Liver (tissue), 9 donors: ENCODE results near the gene ETFBKMT. TPM values are rescaled to one million over a fixed set of nuclear protein-coding genes. Genes with fewer than 3 reads are reported as not detected.
A peak's percentile ranks its signal among the peaks of the same experiment; 100 is the strongest.

Experiments used
- DNase-seq: peaks from one replicate; pipeline ENCODE4 v3.0.0-alpha.2; 2017; ENCODE audit warnings: low spot score
- H3K27ac ChIP-seq, 2 donors: one replicate each; pipeline ENCODE4 v1.7.0; 2013; ENCODE audit warnings: inconsistent platforms in 2 of 2, low read length in 2 of 2, control low read depth in 1 of 2, low read depth in 1 of 2, mild to moderate bottlenecking in 1 of 2
- H3K27me3 ChIP-seq, 4 donors: one replicate each; pipeline versions ENCODE4 v1.6.1 to v1.7.0; 2013; ENCODE audit warnings: low read length in 3 of 4, inconsistent platforms in 1 of 4, mild to moderate bottlenecking in 1 of 4, moderate library complexity in 1 of 4; ENCODE audit not compliant: control insufficient read depth in 4 of 4, insufficient read depth in 4 of 4
- H3K36me3 ChIP-seq, 4 donors: one replicate each; pipeline versions ENCODE4 v1.6.1 to v1.7.0; 2013; ENCODE audit warnings: low read length in 3 of 4, mild to moderate bottlenecking in 3 of 4, low read depth in 1 of 4, moderate library complexity in 1 of 4; ENCODE audit not compliant: control insufficient read depth in 4 of 4, insufficient read depth in 3 of 4
- H3K4me1 ChIP-seq, 4 donors: one replicate each; pipeline versions ENCODE4 v1.6.1 to v1.7.0; 2013; ENCODE audit warnings: low read length in 3 of 4, mild to moderate bottlenecking in 3 of 4, moderate library complexity in 1 of 4; ENCODE audit not compliant: control insufficient read depth in 4 of 4, insufficient read depth in 4 of 4
- H3K4me3 ChIP-seq, 3 donors: one replicate each; pipeline versions ENCODE4 v1.6.1 to v1.7.0; 2013; ENCODE audit warnings: low read length in 3 of 3, control low read depth in 1 of 3, low read depth in 1 of 3, mild to moderate bottlenecking in 1 of 3
- H3K9ac ChIP-seq, 2 donors: one replicate each; pipeline ENCODE4 v1.7.0; 2013; ENCODE audit warnings: low read length in 2 of 2, mild to moderate bottlenecking in 2 of 2, moderate library complexity in 2 of 2, control low read depth in 1 of 2, low read depth in 1 of 2
- H3K9me3 ChIP-seq, 4 donors: one replicate each; pipeline versions ENCODE4 v1.6.1 to v1.7.0; 2013; ENCODE audit warnings: low read length in 3 of 4; ENCODE audit not compliant: control insufficient read depth in 4 of 4
- ATF3 ChIP-seq: IDR thresholded peaks from 2 replicates; pipeline ENCODE4 v1.6.1; 2016; ENCODE audit warnings: antibody characterized with exemption
- EGR1 ChIP-seq, 2 donors: IDR thresholded peaks; 2 replicates each; pipeline ENCODE4 v1.6.1; 2016 to 2018; ENCODE audit warnings: antibody characterized with exemption in 2 of 2, low read depth in 2 of 2
- FOXA1 ChIP-seq: IDR thresholded peaks from 2 replicates; pipeline ENCODE4 v1.6.1; 2016; ENCODE audit warnings: antibody characterized with exemption
- FOXA2 ChIP-seq: IDR thresholded peaks from 2 replicates; pipeline ENCODE4 v1.6.1; 2016; ENCODE audit warnings: antibody characterized with exemption
- GABPA ChIP-seq, 2 donors: IDR thresholded peaks in 1 of 2; conservative IDR thresholded peaks in 1 of 2; 2 replicates each; pipeline ENCODE4 v1.6.1; 2016; ENCODE audit warnings: antibody characterized with exemption in 2 of 2, mild to moderate bottlenecking in 1 of 2, moderate library complexity in 1 of 2
- HNF4A ChIP-seq, 2 donors: conservative IDR thresholded peaks; 2 replicates each; pipeline ENCODE4 v1.6.1; 2016; ENCODE audit warnings: antibody characterized with exemption in 2 of 2, mild to moderate bottlenecking in 2 of 2
- HNF4G ChIP-seq: IDR thresholded peaks from 2 replicates; pipeline ENCODE4 v1.6.1; 2016; ENCODE audit warnings: antibody characterized with exemption
- JUND ChIP-seq, 2 donors: IDR thresholded peaks; 2 replicates each; pipeline ENCODE4 v1.6.1; 2016; ENCODE audit warnings: antibody characterized with exemption in 2 of 2
- MAX ChIP-seq: IDR thresholded peaks from 2 replicates; pipeline ENCODE4 v1.6.1; 2016; ENCODE audit warnings: antibody characterized with exemption
- RAD21 ChIP-seq, 2 donors: IDR thresholded peaks; 2 replicates each; pipeline ENCODE4 v1.6.1; 2016; ENCODE audit warnings: antibody characterized with exemption in 2 of 2, mild to moderate bottlenecking in 2 of 2
- RXRA ChIP-seq, 2 donors: IDR thresholded peaks; 2 replicates each; pipeline ENCODE4 v1.6.1; 2017 to 2018; ENCODE audit warnings: antibody characterized with exemption in 2 of 2, mild to moderate bottlenecking in 1 of 2
- SP1 ChIP-seq: IDR thresholded peaks from 2 replicates; pipeline ENCODE4 v1.6.1; 2018; ENCODE audit warnings: antibody characterized with exemption, mild to moderate bottlenecking
- TAF1 ChIP-seq: conservative IDR thresholded peaks from 2 replicates; pipeline ENCODE4 v1.6.1; 2016; ENCODE audit warnings: antibody characterized with exemption, mild to moderate bottlenecking
- YY1 ChIP-seq: IDR thresholded peaks from 2 replicates; pipeline ENCODE4 v1.6.1; 2016; ENCODE audit warnings: antibody characterized with exemption, mild to moderate bottlenecking
- ZBTB33 ChIP-seq: IDR thresholded peaks from 2 replicates; pipeline ENCODE4 v1.6.1; 2016; ENCODE audit warnings: antibody characterized with exemption
- WGBS: extraction: QIAGEN DNeasy Blood & Tissue Kit; methylation state at CpG from one replicate; pipeline ENCODE4 v1.1.7; 2013; 5-methylcytosine and 5-hydroxymethylcytosine counted together
- polyA plus RNA-seq, 2 donors: library from polyadenylated mRNA; stranded (reverse) in 1 of 2; unstranded in 1 of 2; fragments of 200-250 nt in 1 of 2; fragments of >200 nt in 1 of 2; fragmentation: Nextera tagmentation in 1 of 2; extraction: Ambion mirVana in 1 of 2; gene quantifications; one replicate each; pipeline versions ENCODE4 v1.2.1 to v1.2.3, GENCODE V29; 2013 to 2015
- total RNA-seq, 2 donors: library from RNA; depleted of rRNA; stranded (reverse); fragments of >200 nt; gene quantifications; one replicate each; pipeline ENCODE4 v1.2.3, GENCODE V29; 2014
- TF ChIP-seq, protein P1 (sequence below): IDR thresholded peaks from 2 replicates; pipeline ENCODE4 v1.6.1; 2016; ENCODE audit warnings: antibody characterized with exemption, mild to moderate bottlenecking
- donor health status: healthy.
- donor health status: healthy.
- donor health status: healthy.
- donor health status: healthy.
- donor health status: healthy.

Gene ETFBKMT
- total and polyA plus RNA-seq, 4 donors = 1.9 to 4.8 (median 4.5) TPM

- no peak overlapping the region for H3K4me3 ChIP-seq
- 94% methylated on average over 18 of the region's 18 CpGs for WGBS
- peak overlapping the region in 1 of 2 donors; percentile 31 for H3K9ac ChIP-seq
- no peak for DNase-seq
- H3K9me3 ChIP-seq = no peaks in the 10 kb centered on the region
- peaks cover 0 to 4% (median 3%) of the 10 kb centered on the region in 4 donors for H3K4me1 ChIP-seq
- H3K27me3 ChIP-seq = no peaks in the 10 kb centered on the region
- no peak overlapping the region for H3K27ac ChIP-seq
- TF ChIP-seq ATF3 = no peak
- no peaks in the 10 kb centered on the region for H3K36me3 ChIP-seq
Observed at GRCh38 chr12:31651893-31652521, 7.5 kb upstream of the ETFBKMT start.

- H3K9me3 ChIP-seq = no peaks in the 10 kb centered on the region
- TF ChIP-seq HNF4A (conservative IDR thresholded peaks at IDR 0.05) (no peak), HNF4G (no peak), EGR1 (IDR thresholded peaks at IDR 0.05; ENCODE audit: low read depth in 2 of 2) (no peak), ZBTB33 (no peak), SP1 (no peak), RXRA (IDR thresholded peaks at IDR 0.05) (no peak), TAF1 (no peak), YY1 (no peak), MAX (no peak), GABPA (IDR thresholded peaks at IDR 0.05 in 1 of 2, conservative IDR thresholded peaks at IDR 0.05 in 1 of 2) (no peak)
- no peaks in the 10 kb centered on the region for H3K36me3 ChIP-seq
- H3K4me3 ChIP-seq = no peak overlapping the region
- no peak for DNase-seq
- 86% methylated on average over 4 of the region's 4 CpGs for WGBS
- H3K4me1 ChIP-seq = peaks cover 0 to 9% (median 4%) of the 10 kb centered on the region in 4 donors
- no peak overlapping the region for H3K9ac ChIP-seq
- no peaks in the 10 kb centered on the region for H3K27me3 ChIP-seq
- H3K27ac ChIP-seq = no peak overlapping the region
Observed at GRCh38 chr12:31655208-31655607, 4.3 kb upstream of the ETFBKMT start.

DNA sequence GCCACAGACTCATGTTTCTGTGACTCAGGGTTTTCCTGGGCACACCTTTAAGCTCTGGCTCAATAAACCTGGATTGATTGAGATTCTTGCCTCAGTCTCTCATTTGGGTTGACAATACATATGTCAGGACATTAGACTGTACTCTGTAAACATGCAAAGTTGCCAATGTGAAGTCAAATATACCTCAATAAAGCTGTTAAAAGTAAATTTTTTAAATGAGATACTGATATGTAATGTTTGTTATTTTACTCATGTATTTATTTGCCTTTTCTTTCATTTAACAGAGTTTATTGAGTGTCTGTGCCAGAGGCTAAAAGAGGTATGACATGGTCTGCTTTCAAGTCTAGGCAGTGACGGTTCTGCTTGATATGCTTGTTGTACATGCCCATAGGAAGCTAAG lies 3.7 kb upstream of the ETFBKMT start:
- Histone ChIP-seq H3K27ac (no peak overlapping the region), H3K9ac (no peak overlapping the region), H3K4me1 (peaks cover 0 to 13% (median 4%) of the 10 kb centered on the region in 4 donors), H3K4me3 (no peak overlapping the region), H3K9me3 (no peaks in the 10 kb centered on the region), H3K27me3 (no peaks in the 10 kb centered on the region), H3K36me3 (no peaks in the 10 kb centered on the region)
- TF ChIP-seq FOXA2 (no peak), FOXA1 (no peak), RXRA (IDR thresholded peaks at IDR 0.05) (no peak), HNF4A (conservative IDR thresholded peaks at IDR 0.05) (no peak), YY1 (no peak), TAF1 (no peak), RAD21 (IDR thresholded peaks at IDR 0.05) (no peak), MAX (no peak), ATF3 (no peak), GABPA (IDR thresholded peaks at IDR 0.05 in 1 of 2, conservative IDR thresholded peaks at IDR 0.05 in 1 of 2) (no peak), JUND (IDR thresholded peaks at IDR 0.05) (no peak), ZBTB33 (no peak), HNF4G (no peak)
- TF ChIP-seq, protein P1, sequence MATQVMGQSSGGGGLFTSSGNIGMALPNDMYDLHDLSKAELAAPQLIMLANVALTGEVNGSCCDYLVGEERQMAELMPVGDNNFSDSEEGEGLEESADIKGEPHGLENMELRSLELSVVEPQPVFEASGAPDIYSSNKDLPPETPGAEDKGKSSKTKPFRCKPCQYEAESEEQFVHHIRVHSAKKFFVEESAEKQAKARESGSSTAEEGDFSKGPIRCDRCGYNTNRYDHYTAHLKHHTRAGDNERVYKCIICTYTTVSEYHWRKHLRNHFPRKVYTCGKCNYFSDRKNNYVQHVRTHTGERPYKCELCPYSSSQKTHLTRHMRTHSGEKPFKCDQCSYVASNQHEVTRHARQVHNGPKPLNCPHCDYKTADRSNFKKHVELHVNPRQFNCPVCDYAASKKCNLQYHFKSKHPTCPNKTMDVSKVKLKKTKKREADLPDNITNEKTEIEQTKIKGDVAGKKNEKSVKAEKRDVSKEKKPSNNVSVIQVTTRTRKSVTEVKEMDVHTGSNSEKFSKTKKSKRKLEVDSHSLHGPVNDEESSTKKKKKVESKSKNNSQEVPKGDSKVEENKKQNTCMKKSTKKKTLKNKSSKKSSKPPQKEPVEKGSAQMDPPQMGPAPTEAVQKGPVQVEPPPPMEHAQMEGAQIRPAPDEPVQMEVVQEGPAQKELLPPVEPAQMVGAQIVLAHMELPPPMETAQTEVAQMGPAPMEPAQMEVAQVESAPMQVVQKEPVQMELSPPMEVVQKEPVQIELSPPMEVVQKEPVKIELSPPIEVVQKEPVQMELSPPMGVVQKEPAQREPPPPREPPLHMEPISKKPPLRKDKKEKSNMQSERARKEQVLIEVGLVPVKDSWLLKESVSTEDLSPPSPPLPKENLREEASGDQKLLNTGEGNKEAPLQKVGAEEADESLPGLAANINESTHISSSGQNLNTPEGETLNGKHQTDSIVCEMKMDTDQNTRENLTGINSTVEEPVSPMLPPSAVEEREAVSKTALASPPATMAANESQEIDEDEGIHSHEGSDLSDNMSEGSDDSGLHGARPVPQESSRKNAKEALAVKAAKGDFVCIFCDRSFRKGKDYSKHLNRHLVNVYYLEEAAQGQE = no peak
- WGBS = 85% methylated on average over 1 of the region's 1 CpG
- DNase-seq = no peak
